Measurements from ENCODE around the gene HTRA2.
"Not testable (repeated sequence)": the region's sequence is repeated elsewhere in the genome, so short reads cannot be mapped to it uniquely, and the experiment has no call there.

HTRA2 gene

GRCh38 chr2:74529357-74530238 lies at the start of gene HTRA2, which contains the start of gene AUP1:
Gene HTRA2, plus strand, starts transcription at chr2:74529933. Its CDS starts 74 bp downstream, at chr2:74530007.
Gene AUP1, minus strand, starts transcription at chr2:74529706. Its CDS starts 77 bp downstream, at chr2:74529629.
- DNase-seq (ENCODE audit: low read depth): peak; percentile 84

GRCh38 chr2:74481431-74481830 lies 48.3 kb upstream of the HTRA2 start:
- no peak for DNase-seq (ENCODE audit: low read depth)

- peak; percentile 44 for DNase-seq (ENCODE audit: low read depth)
Observed at GRCh38 chr2:74481961-74482800, 47.6 kb upstream of the HTRA2 start.

GRCh38 chr2:74482801-74483674 lies 46.7 kb upstream of the HTRA2 start, which contains the start of the genes CCDC142 and TTC31:
Gene CCDC142, minus strand, starts transcription at chr2:74482998. Its CDS starts 161 bp downstream, at chr2:74482837.
Gene TTC31, plus strand, starts transcription at chr2:74483081. Its CDS starts 15 bp downstream, at chr2:74483096.
- DNase-seq (ENCODE audit: low read depth): peak; percentile 86

- DNase-seq (ENCODE audit: low read depth): not testable (repeated sequence)
Observed at GRCh38 chr2:74483675-74484164, 46.0 kb upstream of the HTRA2 start.

- DNase-seq (ENCODE audit: low read depth): no peak
Observed at GRCh38 chr2:74486141-74486540, 43.6 kb upstream of the HTRA2 start.

GRCh38 chr2:74488643-74489481 lies 40.9 kb upstream of the HTRA2 start:
- no peak for DNase-seq (ENCODE audit: low read depth)

GRCh38 chr2:74489906-74490305 lies 39.8 kb upstream of the HTRA2 start:
- DNase-seq (ENCODE audit: low read depth): no peak

GRCh38 chr2:74491648-74492544 lies 37.8 kb upstream of the HTRA2 start:
- DNase-seq (ENCODE audit: low read depth): no peak

GRCh38 chr2:74493546-74493945 lies 36.2 kb upstream of the HTRA2 start:
- no peak for DNase-seq (ENCODE audit: low read depth)

- no peak for DNase-seq (ENCODE audit: low read depth)
Observed at GRCh38 chr2:74495440-74495839, 34.3 kb upstream of the HTRA2 start.

GRCh38 chr2:74496997-74497776 lies 32.5 kb upstream of the HTRA2 start:
- DNase-seq (ENCODE audit: low read depth): no peak

GRCh38 chr2:74497777-74498499 lies 31.8 kb upstream of the HTRA2 start:
- no peak for DNase-seq (ENCODE audit: low read depth)

GRCh38 chr2:74498500-74499266 lies 31.1 kb upstream of the HTRA2 start:
- DNase-seq (ENCODE audit: low read depth): no peak

GRCh38 chr2:74499267-74499939 lies 30.3 kb upstream of the HTRA2 start, which contains the start of gene LBX2:
Gene LBX2, minus strand, starts transcription at chr2:74499603. Its CDS starts 66 bp downstream, at chr2:74499537.
- DNase-seq (ENCODE audit: low read depth): no peak

- no peak for DNase-seq (ENCODE audit: low read depth)
Observed at GRCh38 chr2:74499940-74500577, 29.7 kb upstream of the HTRA2 start.

All from activated T-helper 9 cell treated with anti-CD3 and anti-CD28 coated beads, Interleukin-2, amount 50 U/mL, for 16 hours (primary cell).